OCI-LY3 (cell line): ENCODE measurements around the gene KLHDC4.

ENCODE experiments used
- H2AFZ ChIP-seq: fragments of 200-600, 300-600 bp; shearing (Covaris generic); 2 replicates; pipeline ENCODE4 v1.6.0; 2014; ENCODE audit warnings: antibody characterized with exemption, low read depth, low read length
- H3K27ac ChIP-seq: fragments of 200-600, 300-600 bp; sonication (generic); 2 replicates; pipeline ENCODE4 v1.5.1; 2014; ENCODE audit warnings: mild to moderate bottlenecking, low read length, moderate library complexity, mixed read lengths
- H3K27me3 ChIP-seq: fragments of 200-600, 300-600 bp; sonication (generic); 2 replicates; pipeline ENCODE4 v1.6.1; 2014; ENCODE audit warnings: low read depth, low read length, mixed read lengths
- H3K36me3 ChIP-seq: fragments of 200-600, 300-600 bp; sonication (generic); replicated peaks from 2 replicates; pipeline ENCODE3; 2014; ENCODE audit warnings: low read depth, low read length, mixed read lengths
- H3K4me1 ChIP-seq: fragments of 300-600, 200-600 bp; sonication (generic); 2 replicates; pipeline ENCODE4 v1.6.1; 2014; ENCODE audit warnings: low read length, mixed read lengths
- H3K4me2 ChIP-seq: fragments of 200-600, 300-600 bp; sonication (generic); 2 replicates; pipeline ENCODE4 v1.6.1; 2014; ENCODE audit warnings: low read length, mixed read lengths
- H3K4me3 ChIP-seq: fragments of 300-600, 200-600 bp; sonication (generic); 2 replicates; pipeline ENCODE4 v1.5.1; 2014; ENCODE audit warnings: antibody characterized with exemption, mild to moderate bottlenecking, low read length, moderate library complexity
- H3K79me2 ChIP-seq: fragments of 300-600, 200-600 bp; shearing (Covaris generic); 2 replicates; pipeline ENCODE4 v1.6.1; 2014; ENCODE audit warnings: mild to moderate bottlenecking, low read length, mixed read lengths
- H3K9ac ChIP-seq: fragments of 300-600, 200-600 bp; shearing (Covaris generic); 2 replicates; pipeline ENCODE4 v1.6.0; 2014; ENCODE audit warnings: mild to moderate bottlenecking, low read length, moderate library complexity
- H3K9me3 ChIP-seq: fragments of 200-600, 300-600 bp; shearing (Covaris generic); 2 replicates; pipeline ENCODE4 v1.6.1; 2014; ENCODE audit warnings: low read length, mixed read lengths; ENCODE audit not compliant: insufficient read depth
- H4K20me1 ChIP-seq: fragments of 200-600, 300-600 bp; sonication (generic); 2 replicates; pipeline ENCODE4 v1.6.1; 2016; ENCODE audit warnings: low read length, mixed read lengths; ENCODE audit not compliant: insufficient read depth
- EZH2phosphoT487 ChIP-seq: fragments of 200-600 bp; shearing (Covaris generic); IDR thresholded peaks from 2 replicates; pipeline ENCODE4 v1.6.1; 2018; ENCODE audit warnings: antibody characterized with exemption, mixed run types, low read depth
- TF ChIP-seq, protein P1 (sequence below): fragments of 200-600, 300-600 bp; sonication (generic); IDR thresholded peaks from 2 replicates; pipeline ENCODE4 v1.5.1; 2014; ENCODE audit warnings: antibody characterized with exemption, low read length, low read depth

The KLHDC4 gene

DNA sequence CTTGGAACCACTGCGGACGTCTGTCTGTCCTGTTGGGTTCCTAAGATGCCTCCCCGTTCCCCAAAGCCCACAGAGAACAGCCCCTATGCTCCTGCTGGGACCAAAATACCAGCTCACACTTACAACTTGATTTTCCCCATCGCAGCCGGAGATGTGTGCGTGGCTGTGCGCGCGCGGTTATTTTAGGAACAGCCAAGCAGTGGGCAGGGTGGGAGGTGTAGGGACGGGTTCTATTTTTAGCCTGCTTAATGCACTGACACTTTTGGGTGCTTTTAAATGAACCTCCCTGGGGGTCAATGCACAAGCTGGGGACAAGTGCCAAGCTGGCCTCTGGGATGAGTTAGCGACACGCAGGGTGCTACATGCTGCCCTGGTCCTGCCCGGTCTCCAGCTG lies 74.1 kb downstream of the KLHDC4 start:
- no peak overlapping the region for H3K27ac ChIP-seq
- no peaks in the 10 kb centered on the region for H3K4me1 ChIP-seq
- no peak for TF ChIP-seq EZH2phosphoT487
- TF ChIP-seq, protein P1, sequence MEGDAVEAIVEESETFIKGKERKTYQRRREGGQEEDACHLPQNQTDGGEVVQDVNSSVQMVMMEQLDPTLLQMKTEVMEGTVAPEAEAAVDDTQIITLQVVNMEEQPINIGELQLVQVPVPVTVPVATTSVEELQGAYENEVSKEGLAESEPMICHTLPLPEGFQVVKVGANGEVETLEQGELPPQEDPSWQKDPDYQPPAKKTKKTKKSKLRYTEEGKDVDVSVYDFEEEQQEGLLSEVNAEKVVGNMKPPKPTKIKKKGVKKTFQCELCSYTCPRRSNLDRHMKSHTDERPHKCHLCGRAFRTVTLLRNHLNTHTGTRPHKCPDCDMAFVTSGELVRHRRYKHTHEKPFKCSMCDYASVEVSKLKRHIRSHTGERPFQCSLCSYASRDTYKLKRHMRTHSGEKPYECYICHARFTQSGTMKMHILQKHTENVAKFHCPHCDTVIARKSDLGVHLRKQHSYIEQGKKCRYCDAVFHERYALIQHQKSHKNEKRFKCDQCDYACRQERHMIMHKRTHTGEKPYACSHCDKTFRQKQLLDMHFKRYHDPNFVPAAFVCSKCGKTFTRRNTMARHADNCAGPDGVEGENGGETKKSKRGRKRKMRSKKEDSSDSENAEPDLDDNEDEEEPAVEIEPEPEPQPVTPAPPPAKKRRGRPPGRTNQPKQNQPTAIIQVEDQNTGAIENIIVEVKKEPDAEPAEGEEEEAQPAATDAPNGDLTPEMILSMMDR, result no peak
- H2AFZ ChIP-seq, result no peak overlapping the region
- no peaks in the 10 kb centered on the region for H4K20me1 ChIP-seq
- H3K9ac ChIP-seq, result no peak overlapping the region
- H3K27me3 ChIP-seq, result no peaks in the 10 kb centered on the region
- no peak overlapping the region for H3K4me2 ChIP-seq
- no peak overlapping the region for H3K4me3 ChIP-seq
- H3K9me3 ChIP-seq, result no peaks in the 10 kb centered on the region
- peaks cover 11% of the 10 kb centered on the region for H3K36me3 ChIP-seq
- no peaks in the 10 kb centered on the region for H3K79me2 ChIP-seq

DNA sequence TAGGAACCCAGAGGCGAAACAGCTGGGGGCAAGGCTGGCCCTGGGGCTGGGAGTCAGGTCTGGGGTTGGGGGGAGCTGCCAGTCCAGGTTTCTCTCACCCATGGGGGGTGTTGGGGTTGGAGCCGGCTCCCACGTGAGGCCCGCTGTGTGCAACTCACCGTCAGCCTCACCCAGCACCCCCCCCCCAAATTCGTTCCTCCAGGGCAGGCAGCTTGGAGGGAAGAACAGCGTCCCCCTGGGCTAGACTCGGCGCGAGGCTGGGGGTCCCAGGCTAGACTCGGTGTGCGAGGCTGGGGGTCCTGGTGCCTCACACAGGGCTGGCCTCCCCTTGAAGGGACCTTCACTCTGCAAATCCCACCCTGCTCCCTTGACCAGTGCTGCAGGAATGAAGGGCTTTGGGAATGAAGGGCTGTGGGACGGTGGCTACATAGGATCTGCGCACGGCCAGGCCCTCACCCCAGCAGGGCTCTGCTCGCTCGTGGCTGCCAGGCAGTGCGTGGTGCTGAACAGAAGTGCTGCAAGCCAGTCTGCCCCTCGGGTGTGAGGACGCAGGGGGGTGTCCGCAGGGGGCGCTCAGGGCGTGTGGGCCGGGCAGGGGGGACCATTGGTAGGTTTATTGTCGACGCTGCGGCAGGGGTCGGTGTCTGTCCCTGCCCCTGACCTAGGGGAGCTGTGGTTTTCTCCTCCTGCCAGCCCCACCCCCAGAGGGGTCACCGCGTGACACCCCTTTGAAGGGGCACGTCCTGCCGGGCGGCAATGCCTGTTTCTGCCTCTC lies 74.7 kb downstream of the KLHDC4 start:
- TF ChIP-seq EZH2phosphoT487, result no peak
- TF ChIP-seq, protein P1, result no peak
- peaks cover 5% of the 10 kb centered on the region for H3K36me3 ChIP-seq
- no peak overlapping the region for H3K4me2 ChIP-seq
- no peak overlapping the region for H2AFZ ChIP-seq
- H3K9ac ChIP-seq, result no peak overlapping the region
- no peak overlapping the region for H3K27ac ChIP-seq
- no peak overlapping the region for H3K4me3 ChIP-seq
- no peaks in the 10 kb centered on the region for H3K27me3 ChIP-seq
- H4K20me1 ChIP-seq, result no peaks in the 10 kb centered on the region
- no peaks in the 10 kb centered on the region for H3K4me1 ChIP-seq
- H3K79me2 ChIP-seq, result no peaks in the 10 kb centered on the region
- H3K9me3 ChIP-seq, result no peaks in the 10 kb centered on the region

- Histone ChIP-seq H3K36me3 (no peaks in the 10 kb centered on the region), H3K4me3 (no peak overlapping the region), H3K9ac (no peak overlapping the region), H2AFZ (no peak overlapping the region), H3K79me2 (no peaks in the 10 kb centered on the region), H4K20me1 (no peaks in the 10 kb centered on the region), H3K4me1 (no peaks in the 10 kb centered on the region), H3K9me3 (no peaks in the 10 kb centered on the region), H3K4me2 (no peak overlapping the region), H3K27ac (no peak overlapping the region), H3K27me3 (no peaks in the 10 kb centered on the region)
- TF ChIP-seq EZH2phosphoT487, result no peak
- TF ChIP-seq, protein P1, result no peak
Measured at GRCh38 chr16:87689956-87690465, 75.8 kb downstream of the KLHDC4 start.

- H3K36me3 ChIP-seq, result no peaks in the 10 kb centered on the region
- H3K9me3 ChIP-seq, result no peaks in the 10 kb centered on the region
- H3K4me3 ChIP-seq, result no peak overlapping the region
- H4K20me1 ChIP-seq, result no peaks in the 10 kb centered on the region
- no peaks in the 10 kb centered on the region for H3K27me3 ChIP-seq
- H3K4me2 ChIP-seq, result no peak overlapping the region
- no peak overlapping the region for H3K27ac ChIP-seq
- no peak overlapping the region for H3K9ac ChIP-seq
- no peaks in the 10 kb centered on the region for H3K79me2 ChIP-seq
- H3K4me1 ChIP-seq, result no peaks in the 10 kb centered on the region
- no peak for TF ChIP-seq EZH2phosphoT487
- TF ChIP-seq, protein P1, result no peak
- no peak overlapping the region for H2AFZ ChIP-seq
Measured at GRCh38 chr16:87688876-87689815, 76.6 kb downstream of the KLHDC4 start.
